Calu3 (cell line): ENCODE results near the gene ADCY3. TPM values are rescaled to one million over a fixed set of nuclear protein-coding genes. Genes with fewer than 3 reads are reported as not detected.

Experiments used
- BruUV-seq: library from RNA; stranded (reverse); fragments of 400-500 nt; replicated peaks from 2 replicates; lab custom pipeline; 2021; lab: Mats Ljungman, UMichigan
- CTCF ChIA-PET: fragments of 300-600 bp; sonication (Branson Sonifier 250); formaldehyde crosslinking; loops from one replicate; lab custom pipeline; 2022; ENCODE audit warnings: antibody characterized with exemption; lab: Charles Lee
- DNase-seq: peaks from one replicate; pipeline ENCODE4 v3.0.0; 2022
- H3K27ac Mint-ChIP-seq: one replicate; pipeline ENCODE4 v1.8.0; 2022; ENCODE audit warnings: mixed read lengths; ENCODE audit not compliant: unreplicated experiment
- H3K27me3 Mint-ChIP-seq: one replicate; pipeline ENCODE4 v1.8.0; 2022; ENCODE audit warnings: mixed read lengths; ENCODE audit not compliant: unreplicated experiment
- H3K36me3 Mint-ChIP-seq: one replicate; pipeline ENCODE4 v1.8.0; 2022; ENCODE audit warnings: mild to moderate bottlenecking, moderate library complexity, mixed read lengths; ENCODE audit not compliant: insufficient read depth, unreplicated experiment
- H3K4me1 Mint-ChIP-seq: one replicate; pipeline ENCODE4 v1.8.0; 2022; ENCODE audit warnings: mild to moderate bottlenecking, low read depth, mixed read lengths; ENCODE audit not compliant: unreplicated experiment
- H3K4me3 Mint-ChIP-seq: one replicate; pipeline ENCODE4 v1.8.0; 2022; ENCODE audit warnings: mild to moderate bottlenecking, low read depth, moderate library complexity, mixed read lengths; ENCODE audit not compliant: unreplicated experiment
- H3K9me3 Mint-ChIP-seq: one replicate; pipeline ENCODE4 v1.8.0; 2022; ENCODE audit warnings: low read depth, mixed read lengths; ENCODE audit not compliant: unreplicated experiment
- intact Hi-C: fragments of 100-400 bp; cut with micrococcal nuclease; formaldehyde crosslinking; loops from one replicate; pipeline ENCODE4 v1.10.0; 2022; ENCODE audit not compliant: unreplicated experiment
- total RNA-seq: library from RNA; stranded (reverse); gene quantifications from 2 replicates; pipeline ENCODE4 v1.2.3, GENCODE V29; 2022
- TF ChIP-seq, protein P1 (sequence below): fragments of 200-600 bp; IDR thresholded peaks from one replicate; pipeline ENCODE4 v1.8.0; 2022; ENCODE audit warnings: antibody characterized with exemption; ENCODE audit not compliant: unreplicated experiment

The ADCY3 gene
- total RNA-seq, 1 experiment from 2014 or later: 63.7 TPM

DNA sequence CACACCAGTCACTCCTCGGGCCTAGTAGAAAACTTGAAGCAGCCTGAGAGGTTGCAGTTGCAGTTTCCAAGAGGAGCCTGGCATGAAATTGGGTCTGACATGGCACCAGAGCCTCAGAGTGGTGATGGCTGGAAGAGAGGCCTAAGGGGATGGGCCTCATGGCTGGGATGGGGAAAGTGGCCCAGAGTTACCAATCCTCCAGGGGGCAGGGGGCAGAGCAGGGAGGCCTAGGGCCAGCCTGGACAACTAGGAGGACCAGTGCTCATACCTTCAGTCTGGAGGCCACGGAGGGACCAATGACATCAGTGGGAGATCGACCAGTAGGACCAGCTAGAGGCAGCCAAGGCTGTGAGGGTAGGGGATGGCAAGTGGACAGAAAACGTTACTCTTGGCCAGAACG lies 15.1 kb upstream of the ADCY3 start:
- DNase-seq: no peak
- no peaks in the 10 kb centered on the region for H3K36me3 Mint-ChIP-seq
- H3K27ac Mint-ChIP-seq: no peak overlapping the region
- no peak overlapping the region for H3K4me3 Mint-ChIP-seq
- no TSS peak for BruUV-seq
- TF ChIP-seq, protein P1, sequence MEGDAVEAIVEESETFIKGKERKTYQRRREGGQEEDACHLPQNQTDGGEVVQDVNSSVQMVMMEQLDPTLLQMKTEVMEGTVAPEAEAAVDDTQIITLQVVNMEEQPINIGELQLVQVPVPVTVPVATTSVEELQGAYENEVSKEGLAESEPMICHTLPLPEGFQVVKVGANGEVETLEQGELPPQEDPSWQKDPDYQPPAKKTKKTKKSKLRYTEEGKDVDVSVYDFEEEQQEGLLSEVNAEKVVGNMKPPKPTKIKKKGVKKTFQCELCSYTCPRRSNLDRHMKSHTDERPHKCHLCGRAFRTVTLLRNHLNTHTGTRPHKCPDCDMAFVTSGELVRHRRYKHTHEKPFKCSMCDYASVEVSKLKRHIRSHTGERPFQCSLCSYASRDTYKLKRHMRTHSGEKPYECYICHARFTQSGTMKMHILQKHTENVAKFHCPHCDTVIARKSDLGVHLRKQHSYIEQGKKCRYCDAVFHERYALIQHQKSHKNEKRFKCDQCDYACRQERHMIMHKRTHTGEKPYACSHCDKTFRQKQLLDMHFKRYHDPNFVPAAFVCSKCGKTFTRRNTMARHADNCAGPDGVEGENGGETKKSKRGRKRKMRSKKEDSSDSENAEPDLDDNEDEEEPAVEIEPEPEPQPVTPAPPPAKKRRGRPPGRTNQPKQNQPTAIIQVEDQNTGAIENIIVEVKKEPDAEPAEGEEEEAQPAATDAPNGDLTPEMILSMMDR: no peak
- intact Hi-C loops: no loop called here
- no peaks in the 10 kb centered on the region for H3K9me3 Mint-ChIP-seq
- CTCF ChIA-PET: interaction anchor here (0.6 kb wide), 1 partner anchor 34 kb away, joined by 4 read pairs; no protein-coding TSS in a partner anchor
- H3K4me1 Mint-ChIP-seq: no peaks in the 10 kb centered on the region
- H3K27me3 Mint-ChIP-seq: peaks cover 8% of the 10 kb centered on the region

DNA sequence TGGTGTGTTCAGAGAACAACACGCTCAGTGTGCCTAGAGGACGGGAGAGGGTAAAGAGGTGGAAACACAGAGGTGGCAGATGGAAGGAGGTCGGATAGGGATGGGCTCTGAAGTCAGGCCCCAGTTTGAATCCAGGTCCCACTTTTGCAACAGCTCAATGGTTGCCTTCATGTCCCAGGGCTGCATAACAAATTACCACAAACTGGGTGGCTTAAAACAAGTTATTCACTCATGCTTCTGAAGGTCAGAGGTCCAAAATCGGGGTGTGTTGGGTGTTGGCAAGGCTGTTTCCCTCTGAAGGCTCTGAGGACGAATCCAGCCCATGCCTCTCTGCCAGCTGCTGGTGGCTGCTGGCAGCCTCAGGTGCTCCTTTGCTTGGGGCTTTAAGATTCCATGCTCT lies 12.7 kb upstream of the ADCY3 start:
- Mint-ChIP-seq H3K36me3 (no peaks in the 10 kb centered on the region), H3K27ac (no peak overlapping the region), H3K4me3 (no peak overlapping the region), H3K4me1 (no peaks in the 10 kb centered on the region), H3K9me3 (no peaks in the 10 kb centered on the region), H3K27me3 (peaks cover 8% of the 10 kb centered on the region)
- intact Hi-C loops: no loop called here
- TF ChIP-seq, protein P1: no peak
- BruUV-seq: no TSS peak
- CTCF ChIA-PET: no interaction called here
- no peak for DNase-seq

DNA sequence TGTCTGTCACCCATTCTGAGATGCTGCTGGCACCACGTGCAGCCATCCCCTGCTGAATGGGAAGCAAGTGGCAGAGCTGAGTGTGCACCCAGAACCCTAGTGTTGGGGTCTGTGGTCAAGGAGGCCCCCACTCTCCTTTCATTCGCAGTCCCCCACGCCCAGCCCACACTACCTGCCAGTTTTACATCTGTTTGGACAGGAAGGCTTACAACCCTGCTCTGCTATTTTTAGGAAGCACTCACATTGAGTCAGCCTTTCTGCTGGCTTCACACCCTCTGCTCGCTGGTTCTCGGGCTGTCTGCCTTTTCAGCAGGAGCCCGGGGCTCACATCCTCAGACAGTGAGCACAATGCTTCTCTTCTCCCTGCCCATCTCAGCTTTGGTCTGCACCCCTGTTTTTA lies 10.7 kb upstream of the ADCY3 start:
- Mint-ChIP-seq H3K9me3 (no peaks in the 10 kb centered on the region), H3K27ac (no peak overlapping the region), H3K36me3 (no peaks in the 10 kb centered on the region), H3K4me3 (no peak overlapping the region), H3K27me3 (peaks cover 8% of the 10 kb centered on the region), H3K4me1 (no peaks in the 10 kb centered on the region)
- DNase-seq: no peak
- TF ChIP-seq, protein P1: no peak
- BruUV-seq: no TSS peak
- CTCF ChIA-PET: interaction anchor here (0.5 to 0.7 kb wide), 2 partner anchors 9 to 1460 kb away, joined by 3 read pairs; no protein-coding TSS in a partner anchor
- intact Hi-C loops: no loop called here

DNA sequence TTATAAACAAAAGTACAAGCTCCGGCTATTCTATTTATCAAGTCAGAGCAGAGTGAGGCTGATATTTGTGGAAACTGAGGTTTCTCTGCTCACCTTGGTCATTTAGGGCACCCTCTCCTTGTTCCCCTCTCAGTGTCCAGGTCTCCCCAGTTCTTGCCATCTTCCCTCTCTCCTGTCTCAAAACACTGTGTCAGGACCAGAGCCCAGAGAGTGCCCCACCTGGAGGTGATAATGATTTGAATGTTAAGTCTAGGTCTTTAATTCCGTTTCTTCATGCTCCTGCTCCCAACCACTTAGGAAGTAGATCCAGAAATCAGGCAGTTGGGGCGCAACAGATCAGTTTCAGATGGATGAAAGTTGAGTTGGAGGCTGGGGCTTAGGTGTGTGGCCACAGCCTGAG lies 9.2 kb upstream of the ADCY3 start:
- intact Hi-C loops: no loop called here
- CTCF ChIA-PET: interaction anchor here (0.7 kb wide), 1 partner anchor 677 kb away, joined by 3 read pairs; no protein-coding TSS in a partner anchor
- no peak overlapping the region for H3K4me3 Mint-ChIP-seq
- no peak for DNase-seq
- peaks cover 8% of the 10 kb centered on the region for H3K27me3 Mint-ChIP-seq
- no peaks in the 10 kb centered on the region for H3K4me1 Mint-ChIP-seq
- H3K9me3 Mint-ChIP-seq: no peaks in the 10 kb centered on the region
- TF ChIP-seq, protein P1: no peak
- H3K27ac Mint-ChIP-seq: no peak overlapping the region
- H3K36me3 Mint-ChIP-seq: no peaks in the 10 kb centered on the region
- BruUV-seq: no TSS peak
